H1 (cell line): ENCODE data around the gene SIGLEC12.

Experiments
- EP300 ChIP-seq, 2 experiments: IDR thresholded peaks; 1 replicate in 1 of 2; 2 replicates in 1 of 2; pipeline ENCODE4 v1.6.1; 2011 to 2012; ENCODE audit warnings: low read depth in 2 of 2, low read length in 2 of 2, mild to moderate bottlenecking in 2 of 2, borderline replicate concordance in 1 of 2, inconsistent platforms in 1 of 2, moderate library complexity in 1 of 2
- EZH2 ChIP-seq: fragments of 200-600 bp; sonication (generic); IDR thresholded peaks from 2 replicates; pipeline ENCODE4 v1.7.1; 2012; ENCODE audit warnings: low read depth, mild to moderate bottlenecking, moderate library complexity, low read length, inconsistent platforms; ENCODE audit not compliant: severe bottlenecking
- JUN ChIP-seq: IDR thresholded peaks from 2 replicates; pipeline ENCODE4 v1.6.1; 2011; ENCODE audit warnings: low read depth, mild to moderate bottlenecking, improper control_type of control experiment, low read length
- POLR2A ChIP-seq, 2 experiments: IDR thresholded peaks; 1 replicate in 1 of 2; 2 replicates in 1 of 2; pipeline ENCODE4 v1.6.1; 2011; ENCODE audit warnings: low read depth in 2 of 2, low read length in 2 of 2, mild to moderate bottlenecking in 2 of 2; ENCODE audit errors: control extremely low read depth in 1 of 2
- TAF1 ChIP-seq: IDR thresholded peaks from 2 replicates; pipeline ENCODE4 v1.6.1; 2011; ENCODE audit warnings: mild to moderate bottlenecking, low read depth, low read length
- TF ChIP-seq, protein P1 (sequence below), 3 experiments: IDR thresholded peaks; 1 replicate in 2 of 3; 2 replicates in 1 of 3; pipeline versions ENCODE4 v1.5.1 to v1.6.1; 2011; ENCODE audit warnings: low read length in 3 of 3, mild to moderate bottlenecking in 3 of 3, inconsistent platforms in 2 of 3, low read depth in 1 of 3, moderate library complexity in 1 of 3; ENCODE audit not compliant: insufficient read depth in 1 of 3; ENCODE audit errors: control extremely low read depth in 1 of 3
- TF ChIP-seq, protein P2 (sequence below): IDR thresholded peaks from 2 replicates; pipeline ENCODE4 v1.6.1; 2012; ENCODE audit warnings: inconsistent platforms

DNA sequence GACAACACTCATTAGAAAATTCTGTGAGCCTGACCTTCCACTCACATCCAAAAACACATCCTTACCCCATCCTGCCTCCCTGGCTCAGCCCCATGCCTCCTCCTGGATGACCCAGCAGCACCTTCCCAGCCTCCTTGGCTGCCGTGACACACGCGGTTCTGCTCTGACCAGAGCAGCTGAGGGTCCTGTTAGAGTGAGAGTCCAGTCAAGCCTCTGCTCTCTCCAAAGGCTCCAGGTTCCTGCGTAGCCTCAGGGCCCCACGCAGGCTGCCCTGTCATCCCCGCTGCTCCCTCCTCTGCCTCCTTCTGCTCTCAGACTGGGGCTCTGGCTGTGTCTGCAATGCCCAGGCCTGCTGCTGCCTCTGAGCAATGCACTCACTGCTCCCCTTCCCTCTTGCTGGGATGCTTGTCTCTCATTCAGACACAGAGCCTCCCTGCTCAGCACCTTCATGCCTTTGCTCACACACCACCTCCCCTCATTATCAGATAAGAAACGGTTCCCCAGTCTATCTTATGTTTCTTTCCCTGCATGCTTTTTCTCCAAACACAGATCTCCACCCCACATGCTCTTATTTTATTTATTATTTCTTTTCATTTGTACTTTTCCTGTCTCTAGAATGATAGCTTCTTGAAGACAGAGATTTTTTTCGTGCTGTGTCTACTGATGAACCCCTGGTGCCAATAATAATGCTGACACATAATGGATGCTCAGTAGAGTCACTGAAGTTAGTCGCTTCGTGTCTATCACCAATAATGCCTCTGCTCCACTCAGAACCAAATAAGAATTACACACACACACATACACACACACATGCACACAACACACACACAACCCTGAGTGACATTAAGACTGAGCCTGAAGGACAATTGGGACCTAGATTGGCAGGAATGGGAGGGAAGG lies 40.1 kb upstream of the SIGLEC12 start:
- TF ChIP-seq, protein P1, sequence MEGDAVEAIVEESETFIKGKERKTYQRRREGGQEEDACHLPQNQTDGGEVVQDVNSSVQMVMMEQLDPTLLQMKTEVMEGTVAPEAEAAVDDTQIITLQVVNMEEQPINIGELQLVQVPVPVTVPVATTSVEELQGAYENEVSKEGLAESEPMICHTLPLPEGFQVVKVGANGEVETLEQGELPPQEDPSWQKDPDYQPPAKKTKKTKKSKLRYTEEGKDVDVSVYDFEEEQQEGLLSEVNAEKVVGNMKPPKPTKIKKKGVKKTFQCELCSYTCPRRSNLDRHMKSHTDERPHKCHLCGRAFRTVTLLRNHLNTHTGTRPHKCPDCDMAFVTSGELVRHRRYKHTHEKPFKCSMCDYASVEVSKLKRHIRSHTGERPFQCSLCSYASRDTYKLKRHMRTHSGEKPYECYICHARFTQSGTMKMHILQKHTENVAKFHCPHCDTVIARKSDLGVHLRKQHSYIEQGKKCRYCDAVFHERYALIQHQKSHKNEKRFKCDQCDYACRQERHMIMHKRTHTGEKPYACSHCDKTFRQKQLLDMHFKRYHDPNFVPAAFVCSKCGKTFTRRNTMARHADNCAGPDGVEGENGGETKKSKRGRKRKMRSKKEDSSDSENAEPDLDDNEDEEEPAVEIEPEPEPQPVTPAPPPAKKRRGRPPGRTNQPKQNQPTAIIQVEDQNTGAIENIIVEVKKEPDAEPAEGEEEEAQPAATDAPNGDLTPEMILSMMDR (IDR thresholded peaks at IDR 0.05; ENCODE audit: control extremely low read depth in 1 of 3, insufficient read depth in 1 of 3, low read depth in 1 of 3, low read length in 3 of 3), result no peak
- TF ChIP-seq EZH2, result no peak
- TF ChIP-seq, protein P2, sequence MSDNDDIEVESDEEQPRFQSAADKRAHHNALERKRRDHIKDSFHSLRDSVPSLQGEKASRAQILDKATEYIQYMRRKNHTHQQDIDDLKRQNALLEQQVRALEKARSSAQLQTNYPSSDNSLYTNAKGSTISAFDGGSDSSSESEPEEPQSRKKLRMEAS, result no peak
- no peak for TF ChIP-seq EP300 (IDR thresholded peaks at IDR 0.05; ENCODE audit: borderline replicate concordance in 1 of 2, low read depth in 2 of 2, low read length in 2 of 2)
- no peak for TF ChIP-seq TAF1
- TF ChIP-seq POLR2A (IDR thresholded peaks at IDR 0.05; ENCODE audit: control extremely low read depth in 1 of 2, low read depth in 2 of 2, low read length in 2 of 2), result no peak
- TF ChIP-seq JUN, result no peak
